HEK293T (cell line): Measurements from ENCODE around the gene RBBP8NL.

ENCODE experiments used
- ARNT ChIP-seq: fragments of 450-650 bp; IDR thresholded peaks from 2 replicates; pipeline ENCODE4 v1.6.1; 2017; ENCODE audit warnings: mild to moderate bottlenecking
- BHLHE40 ChIP-seq: fragments of 450-650 bp; IDR thresholded peaks from 2 replicates; pipeline ENCODE4 v1.6.1; 2016; ENCODE audit warnings: mild to moderate bottlenecking, moderate library complexity, borderline replicate concordance
- CTBP1 ChIP-seq: fragments of 450-650 bp; IDR thresholded peaks from 2 replicates; pipeline ENCODE4 v1.6.1; 2016; ENCODE audit warnings: borderline replicate concordance
- ELF4 ChIP-seq: fragments of 450-650 bp; IDR thresholded peaks from 2 replicates; pipeline ENCODE4 v1.6.1; 2017; ENCODE audit warnings: antibody characterized with exemption
- FOXA1 ChIP-seq: fragments of 450-650 bp; IDR thresholded peaks from 2 replicates; pipeline ENCODE4 v1.6.1; 2016; ENCODE audit warnings: mild to moderate bottlenecking
- FOXM1 ChIP-seq: fragments of 450-650 bp; IDR thresholded peaks from 2 replicates; pipeline ENCODE4 v1.6.1; 2017; ENCODE audit warnings: mild to moderate bottlenecking, borderline replicate concordance
- HDGF ChIP-seq: fragments of 450-650 bp; IDR thresholded peaks from 2 replicates; pipeline ENCODE4 v1.6.1; 2017; ENCODE audit warnings: antibody characterized with exemption, borderline replicate concordance
- LEF1 ChIP-seq: fragments of 450-650 bp; IDR thresholded peaks from 2 replicates; pipeline ENCODE4 v1.6.1; 2017; ENCODE audit warnings: mild to moderate bottlenecking, borderline replicate concordance
- NFRKB ChIP-seq: fragments of 450-650 bp; IDR thresholded peaks from 2 replicates; pipeline ENCODE4 v1.6.1; 2016; ENCODE audit warnings: mild to moderate bottlenecking, moderate library complexity
- SP1 ChIP-seq: fragments of 450-650 bp; IDR thresholded peaks from 2 replicates; pipeline ENCODE4 v1.6.1; 2017
- SUZ12 ChIP-seq: fragments of 450-650 bp; IDR thresholded peaks from 2 replicates; pipeline ENCODE4 v1.6.1; 2016; ENCODE audit warnings: mild to moderate bottlenecking
- TARDBP ChIP-seq: fragments of 450-650 bp; IDR thresholded peaks from 2 replicates; pipeline ENCODE4 v1.6.1; 2016

GRCh38 chr20:62474604-62475026, 47.3 kb upstream of the RBBP8NL start:
- TF ChIP-seq SP1 (no peak), ELF4 (no peak), CTBP1 (no peak), FOXA1 (no peak), LEF1 (no peak), FOXM1 (no peak), NFRKB (no peak), HDGF (no peak), TARDBP (no peak), ARNT (no peak), BHLHE40 (no peak), SUZ12 (no peak)
